NCI-H1092 (cell line): ENCODE measurements around the gene CCL22.
"Not testable (repeated sequence)": the region's sequence is repeated elsewhere in the genome, so short reads cannot be mapped to it uniquely, and the experiment has no call there.

Source experiments
- DNase-seq: peaks from one replicate; lab custom pipeline; 2025; lab: John Stamatoyannopoulos, UW

CCL22 gene

GRCh38 chr16:57395026-57395425, 36.4 kb downstream of the CCL22 start:
- no peak for DNase-seq

GRCh38 chr16:57396786-57397185, 38.2 kb downstream of the CCL22 start:
- no peak for DNase-seq

GRCh38 chr16:57397493-57397892, 38.9 kb downstream of the CCL22 start:
- DNase-seq = not testable (repeated sequence)

GRCh38 chr16:57401943-57402640, 43.5 kb downstream of the CCL22 start:
- DNase-seq = no peak

DNA sequence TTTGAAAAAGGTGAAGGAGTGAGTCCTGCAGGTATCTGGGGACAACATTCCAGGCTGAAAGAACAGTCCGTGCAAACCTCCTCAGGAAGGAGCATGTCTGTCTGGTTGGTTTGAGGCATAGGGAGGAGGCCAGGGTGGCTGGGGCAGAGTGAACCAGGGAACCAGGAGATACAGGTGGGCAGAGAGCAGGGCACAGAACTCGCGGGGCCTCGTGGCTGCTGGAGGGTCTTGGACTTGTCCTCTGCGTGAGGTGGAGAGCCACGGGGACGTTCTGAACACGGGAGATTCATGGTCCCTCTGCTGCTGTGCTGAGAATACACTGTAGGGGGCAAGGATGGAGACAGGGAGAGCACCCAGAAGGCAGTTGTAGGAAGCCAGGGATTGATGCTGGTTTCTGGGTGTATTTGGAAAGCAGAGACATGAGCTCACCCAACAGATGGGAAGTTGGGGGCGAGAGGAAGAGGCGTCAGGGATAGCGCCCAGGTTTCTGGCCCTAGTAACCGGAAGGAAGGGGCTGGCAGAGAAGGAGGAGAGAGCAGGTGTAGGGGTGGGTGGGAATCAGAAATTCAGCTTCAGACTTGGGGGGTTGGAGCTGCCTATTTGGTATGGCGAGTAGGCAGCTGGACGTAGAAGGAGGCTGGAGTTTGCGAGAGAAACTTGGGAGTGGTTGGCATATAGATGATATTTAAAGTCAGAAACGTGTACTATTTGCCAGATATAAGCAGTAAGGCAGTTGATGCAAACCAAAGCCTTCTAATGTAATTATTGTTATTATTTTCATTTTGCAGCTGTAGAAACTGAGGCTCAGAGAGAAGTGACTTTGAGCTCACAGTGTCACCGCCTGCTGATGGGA, 45.6 kb downstream of the CCL22 start, which contains the start of gene CCL17:
Gene CCL17 (plus strand): TSS at position 803 of the 853 bp plus-strand sequence. CDS start 9,166 bp downstream, outside the sequence.
- no peak for DNase-seq

DNA sequence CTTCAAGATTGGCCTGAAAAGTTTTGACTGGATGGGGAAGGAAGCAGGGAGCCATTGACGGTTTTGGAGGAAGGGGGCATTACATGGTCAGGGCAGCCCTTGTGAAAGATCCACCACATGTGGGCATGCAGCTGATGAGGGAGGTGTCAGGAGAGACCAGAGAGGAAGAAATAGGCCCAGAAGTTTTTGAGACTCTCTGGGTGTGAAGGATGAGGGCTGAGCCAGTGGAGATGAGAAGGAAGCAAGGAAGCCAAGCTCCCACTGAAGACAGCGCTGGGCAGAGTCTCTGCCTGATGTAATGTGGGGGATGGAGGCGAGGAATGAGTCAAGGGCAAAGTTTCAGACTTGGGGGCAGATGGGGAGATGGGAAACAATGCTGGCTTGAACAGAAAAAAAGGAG, 46.5 kb downstream of the CCL22 start:
- no peak for DNase-seq

DNA sequence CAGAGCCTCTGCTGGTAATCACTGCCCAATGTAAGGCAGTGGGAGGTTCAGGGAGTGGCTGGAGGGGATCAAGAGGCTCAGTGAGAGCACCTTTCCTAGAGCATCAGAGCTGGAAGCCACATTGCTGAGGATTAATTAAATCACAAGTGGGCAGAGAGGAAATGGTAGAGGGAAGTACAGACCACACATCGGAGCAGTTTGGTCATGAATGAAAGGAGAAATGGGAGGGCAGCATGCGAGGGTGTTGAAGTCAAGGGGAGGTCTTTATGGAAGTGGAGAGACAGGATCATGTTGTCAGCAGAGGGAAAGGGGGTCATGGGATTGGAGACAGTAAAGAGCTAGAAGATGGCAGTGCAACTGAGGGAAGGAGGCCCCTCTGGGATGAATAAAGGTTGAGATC, 48.3 kb downstream of the CCL22 start:
- no peak for DNase-seq

DNA sequence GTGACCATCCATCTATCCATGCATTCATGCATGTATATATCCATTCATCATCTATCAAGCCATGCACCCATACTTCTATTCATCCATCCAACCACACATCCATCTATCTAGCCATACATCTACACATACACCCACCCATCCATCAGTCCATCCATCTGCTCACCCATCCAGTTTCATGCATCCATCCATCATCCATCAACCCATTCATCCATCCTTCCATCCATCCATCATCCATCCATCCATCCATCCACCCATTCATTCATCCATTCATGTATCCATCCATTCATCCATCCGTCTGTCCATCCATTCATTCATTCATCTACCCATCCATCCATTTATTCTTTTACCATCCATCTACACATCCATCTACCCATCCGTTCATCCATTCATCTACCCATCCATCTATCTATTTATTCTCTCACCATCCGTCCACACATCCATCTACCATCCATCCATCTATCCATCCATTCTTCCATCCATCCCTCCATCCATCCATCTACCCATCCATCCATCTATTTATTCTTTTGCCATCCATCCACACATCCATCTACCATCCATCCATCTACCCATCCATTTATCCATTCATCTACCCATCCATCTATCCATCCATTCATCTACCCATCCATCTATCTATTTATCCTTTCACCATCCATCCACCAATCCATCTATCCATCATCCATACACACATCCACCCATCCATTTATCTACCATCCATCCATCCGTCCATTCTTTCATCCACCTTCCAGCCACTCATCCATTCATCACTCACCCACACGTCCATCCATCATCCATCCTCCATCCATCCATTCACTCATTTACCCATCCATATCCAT, 49.2 kb downstream of the CCL22 start:
- no peak for DNase-seq

GRCh38 chr16:57409065-57409464, 50.5 kb downstream of the CCL22 start:
- no peak for DNase-seq

DNA sequence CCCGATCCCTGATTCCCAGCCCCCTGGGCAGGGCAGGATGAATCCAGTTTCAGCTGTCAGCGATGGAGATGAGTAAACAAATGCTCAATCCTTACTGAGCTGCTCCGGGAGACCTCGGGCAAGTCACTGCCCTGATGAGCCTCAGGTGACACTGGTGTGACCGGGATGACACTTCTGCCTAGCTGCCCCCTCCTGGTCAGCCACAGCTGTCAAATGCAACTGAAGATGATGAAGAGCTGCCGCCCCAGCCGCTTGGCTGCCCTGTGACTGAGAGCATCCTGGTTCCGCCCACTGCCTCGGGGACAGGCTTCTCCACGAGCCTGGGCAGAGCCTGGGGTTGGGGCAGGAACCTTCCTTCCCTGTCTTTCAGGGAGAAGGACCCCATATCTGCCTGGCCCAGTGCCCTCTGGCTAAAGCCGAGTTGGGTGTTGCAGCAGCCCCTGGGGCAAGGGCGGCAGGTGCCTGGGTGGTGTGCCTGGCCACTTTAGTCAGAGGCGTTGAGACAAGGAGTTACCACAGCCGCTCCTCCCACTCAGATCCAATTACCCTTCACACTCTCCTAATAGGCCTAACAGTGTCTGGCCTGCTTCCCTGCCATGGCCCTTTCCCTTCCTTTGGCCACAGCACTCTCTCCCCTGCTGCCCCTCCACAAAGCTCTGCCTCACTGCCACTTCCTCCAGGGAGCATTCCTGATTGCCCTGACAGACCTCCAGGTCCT, 51.4 kb downstream of the CCL22 start:
- DNase-seq = no peak

- DNase-seq = no peak
These were observed 52.9 kb downstream of the CCL22 start for GRCh38 chr16:57411362-57411976.

DNA sequence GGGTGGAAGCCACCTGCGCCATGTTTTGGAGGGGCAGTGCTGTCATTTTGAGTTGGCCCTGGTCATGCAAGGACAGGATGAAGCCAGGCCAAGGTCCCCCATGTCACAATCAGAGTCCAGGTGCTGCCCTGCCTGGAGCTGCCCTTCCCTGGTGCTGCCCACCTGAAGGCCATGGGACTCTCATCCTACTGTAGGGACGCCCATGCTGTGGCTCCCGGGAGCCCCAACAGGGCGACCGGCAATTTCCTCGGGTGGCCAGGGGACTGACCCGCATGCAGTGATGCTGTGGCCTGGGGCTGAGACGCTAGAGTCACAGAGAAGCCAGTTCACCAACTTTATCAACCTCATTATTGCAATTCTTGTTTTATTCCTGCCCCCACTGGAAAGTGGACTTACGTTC, 54.0 kb downstream of the CCL22 start:
- no peak for DNase-seq

DNA sequence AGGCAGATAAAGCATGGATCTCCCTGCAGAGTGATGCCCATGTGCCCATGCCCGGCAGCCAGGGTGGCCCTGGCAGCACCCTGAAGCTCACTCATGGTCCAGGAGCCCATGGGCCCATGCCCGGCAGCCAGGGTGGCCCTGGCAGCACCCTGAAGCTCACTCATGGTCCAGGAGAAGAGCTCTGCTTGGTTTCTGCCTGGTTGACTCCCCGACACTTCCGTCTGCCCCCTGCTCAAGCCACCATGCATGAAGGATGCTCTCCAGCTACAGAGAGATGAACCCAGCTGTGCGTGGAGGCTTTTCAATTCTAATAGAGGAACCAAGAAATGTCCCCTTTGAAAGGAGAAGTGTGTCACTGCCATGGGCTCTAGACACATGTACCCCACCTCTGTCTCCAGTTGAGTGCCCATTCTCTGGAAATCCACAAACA, 54.7 kb downstream of the CCL22 start:
- DNase-seq = no peak

DNA sequence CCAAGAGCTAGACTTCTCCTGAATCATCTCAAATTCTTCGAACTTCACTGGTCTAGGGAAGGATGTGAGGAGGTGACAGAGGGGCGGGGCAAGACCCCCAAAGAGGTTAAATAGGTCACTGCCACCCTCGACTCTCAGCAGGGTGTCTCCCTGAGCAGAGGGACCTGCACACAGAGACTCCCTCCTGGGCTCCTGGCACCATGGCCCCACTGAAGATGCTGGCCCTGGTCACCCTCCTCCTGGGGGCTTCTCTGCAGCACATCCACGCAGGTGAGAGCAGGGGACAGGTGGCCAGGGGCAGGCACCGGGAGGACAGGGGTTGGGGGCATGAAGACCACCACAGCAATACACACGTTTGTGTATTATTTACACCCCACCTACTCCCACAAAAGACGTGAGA, 55.1 kb downstream of the CCL22 start:
- DNase-seq = no peak
